C4-2B (cell line): ENCODE data around the gene FGFR3.

Experiments used
- H3K27ac ChIP-seq: fragments of 450-650 bp; 2 replicates; pipeline ENCODE4 v1.5.1; 2017
- CTCF ChIP-seq: fragments of 450-650 bp; conservative IDR thresholded peaks from 2 replicates; pipeline ENCODE4 v1.5.1; 2017; ENCODE audit warnings: mild to moderate bottlenecking
- ZFX ChIP-seq: fragments of 450-650 bp; IDR thresholded peaks from 2 replicates; pipeline ENCODE4 v1.6.1; 2017

The FGFR3 gene

GRCh38 chr4:1756079-1756478, 37.0 kb upstream of the FGFR3 start:
- TF ChIP-seq CTCF (no peak), ZFX (no peak)
- H3K27ac ChIP-seq = no peak overlapping the region

- TF ChIP-seq CTCF = no peak
- no peak for TF ChIP-seq ZFX
- H3K27ac ChIP-seq = no peak overlapping the region
Measured at GRCh38 chr4:1756893-1757779, 36.0 kb upstream of the FGFR3 start.

GRCh38 chr4:1757836-1758235, 35.3 kb upstream of the FGFR3 start:
- TF ChIP-seq ZFX (no peak), CTCF (no peak)
- H3K27ac ChIP-seq = no peak overlapping the region

- TF ChIP-seq CTCF = no peak
- TF ChIP-seq ZFX = no peak
- H3K27ac ChIP-seq = no peak overlapping the region
Measured at GRCh38 chr4:1758306-1759121, 34.6 kb upstream of the FGFR3 start.

GRCh38 chr4:1759170-1759817, 33.8 kb upstream of the FGFR3 start:
- H3K27ac ChIP-seq = no peak overlapping the region
- TF ChIP-seq CTCF (no peak), ZFX (no peak)

- H3K27ac ChIP-seq = no peak overlapping the region
- no peak for TF ChIP-seq CTCF
- TF ChIP-seq ZFX = no peak
Measured at GRCh38 chr4:1759818-1760223, 33.3 kb upstream of the FGFR3 start.
